ENCODE measurements around the gene TMEM200A. TPM values are rescaled to one million over a fixed set of nuclear protein-coding genes. Genes with fewer than 3 reads are reported as not detected.

TMEM200A gene
- total RNA-seq, 1 experiment from 2014 or later = 2.0 TPM

- TF ChIP-seq CTCF (conservative IDR thresholded peaks at IDR 0.05; ENCODE audit: low read depth, low read length) (no peak), EZH2 (IDR thresholded peaks at IDR 0.05; ENCODE audit: borderline replicate concordance, low read depth, low read length, poor library complexity, severe bottlenecking) (no peak)
- ChIA-PET CTCF (no interaction called here), POLR2A (ENCODE audit: low non-redundant PET) (no interaction called here)
- no TSS peak for BruUV-seq (replicated peaks)
- Histone ChIP-seq H3K36me3 (ENCODE audit: insufficient read depth, low read length, poor library complexity, severe bottlenecking) (no peaks in the 10 kb centered on the region), H3K27ac (ENCODE audit: low read depth, low read length, poor library complexity, severe bottlenecking) (no peak overlapping the region), H3K27me3 (replicated peaks; ENCODE audit: insufficient read depth, low read depth, low read length, poor library complexity) (no peaks in the 10 kb centered on the region), H3K4me3 (ENCODE audit: low read depth, low read length, poor library complexity, severe bottlenecking) (no peak overlapping the region), H3K9me3 (ENCODE audit: low read depth, low read length, poor library complexity, severe bottlenecking) (no peaks in the 10 kb centered on the region), H3K4me1 (ENCODE audit: insufficient read depth, low read length, poor library complexity, severe bottlenecking) (no peaks in the 10 kb centered on the region)
- intact Hi-C loops (cut with micrococcal nuclease; ENCODE audit: unreplicated experiment) = no loop called here
- no peak for DNase-seq (ENCODE audit: low spot score)
These were observed 95.1 kb downstream of the TMEM200A start for GRCh38 chr6:130460934-130461333.

- CTCF ChIA-PET = no interaction called here
- Histone ChIP-seq H3K9me3 (ENCODE audit: low read depth, low read length, poor library complexity, severe bottlenecking) (no peaks in the 10 kb centered on the region), H3K27me3 (replicated peaks; ENCODE audit: insufficient read depth, low read depth, low read length, poor library complexity) (no peaks in the 10 kb centered on the region), H3K27ac (ENCODE audit: low read depth, low read length, poor library complexity, severe bottlenecking) (no peak overlapping the region), H3K36me3 (ENCODE audit: insufficient read depth, low read length, poor library complexity, severe bottlenecking) (no peaks in the 10 kb centered on the region), H3K4me3 (ENCODE audit: low read depth, low read length, poor library complexity, severe bottlenecking) (no peak overlapping the region), H3K4me1 (ENCODE audit: insufficient read depth, low read length, poor library complexity, severe bottlenecking) (no peaks in the 10 kb centered on the region)
- BruUV-seq (replicated peaks) = no TSS peak
- DNase-seq (ENCODE audit: low spot score) = no peak
- intact Hi-C loops (cut with micrococcal nuclease; ENCODE audit: unreplicated experiment) = no loop called here
- POLR2A ChIA-PET (ENCODE audit: low non-redundant PET) = no interaction called here
- no peak for TF ChIP-seq CTCF (conservative IDR thresholded peaks at IDR 0.05; ENCODE audit: low read depth, low read length)
- TF ChIP-seq EZH2 (IDR thresholded peaks at IDR 0.05; ENCODE audit: borderline replicate concordance, low read depth, low read length, poor library complexity, severe bottlenecking) = no peak
These were observed 100.4 kb downstream of the TMEM200A start for GRCh38 chr6:130466052-130466747.

- Histone ChIP-seq H3K27me3 (replicated peaks; ENCODE audit: insufficient read depth, low read depth, low read length, poor library complexity) (no peaks in the 10 kb centered on the region), H3K4me1 (ENCODE audit: insufficient read depth, low read length, poor library complexity, severe bottlenecking) (no peaks in the 10 kb centered on the region), H3K9me3 (ENCODE audit: low read depth, low read length, poor library complexity, severe bottlenecking) (no peaks in the 10 kb centered on the region), H3K36me3 (ENCODE audit: insufficient read depth, low read length, poor library complexity, severe bottlenecking) (no peaks in the 10 kb centered on the region), H3K27ac (ENCODE audit: low read depth, low read length, poor library complexity, severe bottlenecking) (no peak overlapping the region), H3K4me3 (ENCODE audit: low read depth, low read length, poor library complexity, severe bottlenecking) (no peak overlapping the region)
- BruUV-seq (replicated peaks) = no TSS peak
- no peak for DNase-seq (ENCODE audit: low spot score)
- ChIA-PET CTCF (no interaction called here), POLR2A (ENCODE audit: low non-redundant PET) (no interaction called here)
- intact Hi-C loops (cut with micrococcal nuclease; ENCODE audit: unreplicated experiment) = no loop called here
- TF ChIP-seq CTCF (conservative IDR thresholded peaks at IDR 0.05; ENCODE audit: low read depth, low read length) (no peak), EZH2 (IDR thresholded peaks at IDR 0.05; ENCODE audit: borderline replicate concordance, low read depth, low read length, poor library complexity, severe bottlenecking) (no peak)
These were observed 100.9 kb downstream of the TMEM200A start for GRCh38 chr6:130466748-130467061.
